Parathyroid adenoma (tissue), 2 donors: ENCODE data around the gene SYNDIG1.

Source experiments
- H2AFZ ChIP-seq: fragments of 300-600 bp; sonication (generic); one replicate; pipeline ENCODE4 v1.7.0; 2017; ENCODE audit warnings: antibody characterized with exemption, mild to moderate bottlenecking
- H3K27ac ChIP-seq: fragments of 300-600 bp; sonication (generic); one replicate; pipeline ENCODE4 v1.7.0; 2017
- H3K27me3 ChIP-seq: fragments of 300-600 bp; sonication (generic); one replicate; pipeline ENCODE4 v1.7.0; 2017; ENCODE audit warnings: low read length; ENCODE audit not compliant: control insufficient read depth, insufficient read depth
- H3K36me3 ChIP-seq: fragments of 300-600 bp; sonication (generic); one replicate; pipeline ENCODE4 v1.7.0; 2017; ENCODE audit warnings: low read length; ENCODE audit not compliant: control insufficient read depth, insufficient read depth
- H3K4me1 ChIP-seq: fragments of 300-600 bp; sonication (generic); one replicate; pipeline ENCODE4 v1.7.0; 2017; ENCODE audit warnings: control low read depth
- H3K4me2 ChIP-seq: fragments of 300-600 bp; sonication (generic); one replicate; pipeline ENCODE4 v1.7.0; 2017; ENCODE audit warnings: low read length
- H3K4me3 ChIP-seq: fragments of 300-600 bp; sonication (generic); one replicate; pipeline ENCODE4 v1.7.0; 2017; ENCODE audit warnings: low read depth, low read length
- H3K79me2 ChIP-seq: fragments of 300-600 bp; sonication (generic); one replicate; pipeline ENCODE4 v1.7.0; 2017; ENCODE audit warnings: control low read depth
- H3K9ac ChIP-seq: fragments of 300-600 bp; sonication (generic); one replicate; pipeline ENCODE4 v1.7.0; 2017; ENCODE audit warnings: mild to moderate bottlenecking
- H3K9me3 ChIP-seq: fragments of 300-600 bp; sonication (generic); one replicate; pipeline ENCODE4 v1.7.0; 2017; ENCODE audit warnings: low read length; ENCODE audit not compliant: control insufficient read depth
- CTCF ChIP-seq: fragments of 300-600 bp; sonication (generic); IDR thresholded peaks from one replicate; pipeline ENCODE4 v1.7.0; 2017; ENCODE audit warnings: antibody characterized with exemption, mild to moderate bottlenecking
- donor health status: primary hyperparathyroidism.

Gene SYNDIG1

GRCh38 chr20:24637941-24638340 is 168.5 kb downstream of the SYNDIG1 start:
- Histone ChIP-seq H3K4me1 (no peaks in the 10 kb centered on the region), H3K4me2 (no peak overlapping the region), H3K79me2 (no peaks in the 10 kb centered on the region)

GRCh38 chr20:24638591-24639548 is 169.4 kb downstream of the SYNDIG1 start:
- Histone ChIP-seq H3K4me3 (no peak overlapping the region), H3K4me2 (no peak overlapping the region), H3K27ac (no peak overlapping the region), H3K4me1 (no peaks in the 10 kb centered on the region), H2AFZ (no peak overlapping the region), H3K9ac (no peak overlapping the region), H3K36me3 (no peaks in the 10 kb centered on the region), H3K9me3 (no peaks in the 10 kb centered on the region), H3K27me3 (no peaks in the 10 kb centered on the region), H3K79me2 (no peaks in the 10 kb centered on the region)
- no peak for TF ChIP-seq CTCF

More at GRCh38 chr20:24637941-24638340, 168.5 kb downstream of the SYNDIG1 start:
- Histone ChIP-seq H3K27ac (no peak overlapping the region), H3K36me3 (no peaks in the 10 kb centered on the region), H3K4me3 (no peak overlapping the region), H3K9ac (no peak overlapping the region), H3K27me3 (no peaks in the 10 kb centered on the region), H2AFZ (no peak overlapping the region), H3K9me3 (no peaks in the 10 kb centered on the region)
- no peak for TF ChIP-seq CTCF

- no peak overlapping the region for H3K4me3 ChIP-seq
- H3K4me1 ChIP-seq = no peaks in the 10 kb centered on the region
- no peaks in the 10 kb centered on the region for H3K36me3 ChIP-seq
- H3K79me2 ChIP-seq = no peaks in the 10 kb centered on the region
- no peaks in the 10 kb centered on the region for H3K9me3 ChIP-seq
- no peak overlapping the region for H3K27ac ChIP-seq
- H2AFZ ChIP-seq = no peak overlapping the region
- no peak for TF ChIP-seq CTCF
- H3K4me2 ChIP-seq = no peak overlapping the region
- no peaks in the 10 kb centered on the region for H3K27me3 ChIP-seq
- H3K9ac ChIP-seq = no peak overlapping the region
Observed at GRCh38 chr20:24640276-24640675, 170.8 kb downstream of the SYNDIG1 start.

GRCh38 chr20:24640686-24641085 is 171.3 kb downstream of the SYNDIG1 start:
- no peak overlapping the region for H3K4me2 ChIP-seq
- no peak overlapping the region for H3K27ac ChIP-seq
- no peaks in the 10 kb centered on the region for H3K9me3 ChIP-seq
- H3K36me3 ChIP-seq = no peaks in the 10 kb centered on the region
- no peaks in the 10 kb centered on the region for H3K4me1 ChIP-seq
- no peak for TF ChIP-seq CTCF
- no peaks in the 10 kb centered on the region for H3K79me2 ChIP-seq
- no peaks in the 10 kb centered on the region for H3K27me3 ChIP-seq
- no peak overlapping the region for H3K4me3 ChIP-seq
- H3K9ac ChIP-seq = no peak overlapping the region
- no peak overlapping the region for H2AFZ ChIP-seq
